ENCODE measurements around the gene KREMEN1. TPM values are rescaled to one million over a fixed set of nuclear protein-coding genes. Genes with fewer than 3 reads are reported as not detected.

The KREMEN1 gene
- total and polyA plus RNA-seq, 10 of the 15 experiments (the other 5 are each of a cell fraction or from before 2014, with no cell fraction given) = 0.10 to 2.5 (median 0.20) TPM; not detected in 1

DNA sequence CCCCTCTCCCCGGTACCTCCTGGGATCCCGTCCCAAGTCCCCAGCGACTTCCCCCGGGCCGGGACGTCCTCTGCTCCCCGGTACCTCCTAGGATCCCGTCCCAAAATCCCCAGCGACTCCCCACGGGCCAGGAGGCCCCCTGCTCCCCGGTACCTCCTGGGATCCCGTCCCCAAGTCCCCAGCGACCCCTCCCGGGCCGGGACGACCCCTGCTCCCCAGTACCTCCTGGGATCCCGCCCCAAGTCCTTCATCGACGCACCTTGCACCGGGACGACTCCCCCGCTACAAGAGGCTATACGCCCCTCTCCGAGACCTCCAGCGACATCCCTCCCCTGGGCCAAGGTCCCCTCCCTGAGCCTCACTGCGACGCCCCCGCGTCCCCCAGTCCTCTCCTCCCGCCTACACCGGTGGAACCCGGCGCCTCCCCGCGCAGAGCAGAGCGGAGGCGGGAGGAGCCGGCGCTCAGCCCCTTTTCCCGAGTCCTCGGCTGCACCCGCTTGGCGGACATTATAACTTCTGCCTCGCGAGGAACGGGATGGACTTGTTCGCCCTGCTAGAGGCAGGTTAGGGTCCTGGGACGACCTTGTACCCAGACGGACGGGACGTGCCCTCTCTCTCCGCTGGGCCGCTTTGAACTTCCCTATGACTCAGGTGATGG lies 912 bp downstream of the KREMEN1 start:
- no peak overlapping the region for H3K9ac ChIP-seq (ENCODE audit: control insufficient read depth, insufficient read depth, low read length)
- intact Hi-C loops (cut with micrococcal nuclease; ENCODE audit: unreplicated experiment) = no loop called here
- FAIRE-seq (no peak), ATAC-seq (peak; percentile 17; the same call in 2 of the 3 replicates), DNase-seq (ENCODE audit: low read depth, low spot score) (no peak)
- no TSS peak for BruUV-seq (replicated peaks)
- peaks cover 5 to 15% of the 10 kb centered on the region in 2 experiments for H3K27me3 ChIP-seq (replicated peaks in 1 of 2; ENCODE audit: control insufficient read depth in 2 of 2, insufficient read depth in 2 of 2, low read length in 1 of 2)
- POLR2A ChIA-PET = interaction anchor here (1.3 to 2.2 kb wide), 2 partner anchors 8 to 59 kb away, joined by 3 to 6 read pairs; no protein-coding TSS in a partner anchor
- SMC1A ChIA-PET (ENCODE audit: uncharacterized antibody, unreplicated experiment) = interaction anchor here (1.5 kb wide), 1 partner anchor 9 kb away, joined by 5 read pairs; no protein-coding TSS in a partner anchor
- 43% methylated on average over 49 of the region's 53 CpGs for WGBS (ENCODE audit: insufficient coverage, insufficient replicate concordance, low lambda C conversion rate, missing lambda C conversion rate)
- TF ChIP-seq ETV6 (conservative IDR thresholded peaks at IDR 0.05 in 1 of 2, IDR thresholded peaks at IDR 0.05 in 1 of 2; ENCODE audit: borderline replicate concordance in 1 of 2, low read depth in 1 of 2) (no peak), IKZF2 (IDR thresholded peaks at IDR 0.05) (peak in 1 of 2 experiments; percentile 20; a peak in 1 of 4 replicates), EGR1 (IDR thresholded peaks at IDR 0.05; ENCODE audit: borderline replicate concordance in 1 of 2, low read depth in 2 of 2, low read length in 2 of 2) (peak in 1 of 2 experiments; percentile 43; a peak in 1 of 3 replicates), CHD1 (IDR thresholded peaks at IDR 0.05; ENCODE audit: low read depth, low read length) (no peak)
- no peaks in the 10 kb centered on the region for H3K36me3 ChIP-seq (ENCODE audit: control insufficient read depth in 2 of 2, insufficient read depth in 2 of 2, low read length in 1 of 2)
- in situ Hi-C loops (cut with MboI) = no loop called here
- H4K20me1 ChIP-seq (ENCODE audit: control insufficient read depth, insufficient read depth) = no peaks in the 10 kb centered on the region
- no peaks in the 10 kb centered on the region for H3K79me2 ChIP-seq (ENCODE audit: control insufficient read depth, insufficient read depth, low read length)
- H2AFZ ChIP-seq (ENCODE audit: control insufficient read depth, low read depth, low read length) = no peak overlapping the region; the same call in 1 of the 2 replicates
- H3K4me1 ChIP-seq (ENCODE audit: control insufficient read depth, insufficient read depth, low read length) = no peaks in the 10 kb centered on the region; the same call in 1 of the 2 replicates
- CTCF ChIA-PET = interaction anchor here (2.9 kb wide), 1 partner anchor 80 kb away, joined by 10 read pairs; no protein-coding TSS in a partner anchor
- no peaks in the 10 kb centered on the region for H3K9me3 ChIP-seq (replicated peaks; ENCODE audit: control insufficient read depth, insufficient read depth, low read length)
- H3K4me3 ChIP-seq = peak overlapping the region; percentile 44; the same call in 1 of the 2 replicates
- H3K27ac ChIP-seq (ENCODE audit: control insufficient read depth, insufficient read depth) = no peak overlapping the region
- H3K4me2 ChIP-seq (ENCODE audit: control insufficient read depth, insufficient read depth) = peak overlapping the region; percentile 76
- RAD21 ChIA-PET (ENCODE audit: unreplicated experiment) = no interaction called here
